ENCODE measurements around the gene WBP11.

DNA sequence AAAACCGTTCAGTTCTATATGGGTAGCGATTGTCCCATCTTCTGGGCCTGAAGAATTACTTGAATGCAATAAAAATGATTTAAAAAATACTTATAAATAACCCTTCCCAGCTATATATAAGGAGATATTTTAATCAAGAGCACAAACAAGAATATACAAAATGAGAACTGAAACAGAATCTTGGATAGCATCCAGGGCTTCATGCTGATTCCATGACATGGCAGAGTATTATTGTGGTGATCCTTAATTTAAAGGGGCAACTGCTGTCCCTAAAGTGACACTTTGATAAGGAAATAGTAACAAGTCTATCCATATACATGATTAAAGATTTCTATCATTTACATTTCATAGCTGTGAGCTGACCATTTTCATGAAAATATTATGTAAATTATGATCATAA lies 18.8 kb downstream of the WBP11 start:
- TF ChIP-seq POLR2A (IDR thresholded peaks at IDR 0.05) (no peak), POLR2AphosphoS5 (IDR thresholded peaks at IDR 0.05) (no peak)
- TF ChIP-seq, protein P1, sequence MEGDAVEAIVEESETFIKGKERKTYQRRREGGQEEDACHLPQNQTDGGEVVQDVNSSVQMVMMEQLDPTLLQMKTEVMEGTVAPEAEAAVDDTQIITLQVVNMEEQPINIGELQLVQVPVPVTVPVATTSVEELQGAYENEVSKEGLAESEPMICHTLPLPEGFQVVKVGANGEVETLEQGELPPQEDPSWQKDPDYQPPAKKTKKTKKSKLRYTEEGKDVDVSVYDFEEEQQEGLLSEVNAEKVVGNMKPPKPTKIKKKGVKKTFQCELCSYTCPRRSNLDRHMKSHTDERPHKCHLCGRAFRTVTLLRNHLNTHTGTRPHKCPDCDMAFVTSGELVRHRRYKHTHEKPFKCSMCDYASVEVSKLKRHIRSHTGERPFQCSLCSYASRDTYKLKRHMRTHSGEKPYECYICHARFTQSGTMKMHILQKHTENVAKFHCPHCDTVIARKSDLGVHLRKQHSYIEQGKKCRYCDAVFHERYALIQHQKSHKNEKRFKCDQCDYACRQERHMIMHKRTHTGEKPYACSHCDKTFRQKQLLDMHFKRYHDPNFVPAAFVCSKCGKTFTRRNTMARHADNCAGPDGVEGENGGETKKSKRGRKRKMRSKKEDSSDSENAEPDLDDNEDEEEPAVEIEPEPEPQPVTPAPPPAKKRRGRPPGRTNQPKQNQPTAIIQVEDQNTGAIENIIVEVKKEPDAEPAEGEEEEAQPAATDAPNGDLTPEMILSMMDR (IDR thresholded peaks at IDR 0.05 in 8 of 11, conservative IDR thresholded peaks at IDR 0.05 in 3 of 11) = no peak

Measured in spleen (tissue), 7 donors.